Stimulated activated CD8-positive, alpha-beta memory T cell treated with anti-CD3 and anti-CD28 coated beads, Interleukin-7, amount 100 ng/mL, for 4 hours (primary cell): ENCODE data around the gene FER1L5.

Experiments
- DNase-seq, 2 donors: peaks; one replicate each; pipeline ENCODE4 v3.0.0-alpha.2; 2020; ENCODE audit warnings: low read depth in 2 of 2

FER1L5 gene

GRCh38 chr2:96739633-96740428 is 97.3 kb downstream of the FER1L5 start, which contains the start of gene LMAN2L:
LMAN2L (minus strand) TSS chr2:96740064; CDS start chr2:96740040, 24 bp downstream.
- DNase-seq = peak; percentile 93 to 99

GRCh38 chr2:96747061-96747617 is 104.6 kb downstream of the FER1L5 start:
- DNase-seq = no peak

GRCh38 chr2:96751800-96752199 is 109.2 kb downstream of the FER1L5 start:
- no peak for DNase-seq

- no peak for DNase-seq
Observed at GRCh38 chr2:96753661-96754282, 111.2 kb downstream of the FER1L5 start.

GRCh38 chr2:96754317-96754716 is 111.8 kb downstream of the FER1L5 start:
- no peak for DNase-seq
